HEK293 (cell line): ENCODE data around the gene S100B.
"Not testable (repeated sequence)": the region's sequence is repeated elsewhere in the genome, so short reads cannot be mapped to it uniquely, and the experiment has no call there.

Experiments
- CTCF ChIA-PET: fragments of 350-600 bp; formaldehyde crosslinking; extraction: SDS; loops from one replicate; lab custom pipeline; 2021; ENCODE audit warnings: antibody characterized with exemption; lab: Yijun Ruan, JAX
- POLR2A ChIA-PET: fragments of 300-600 bp; formaldehyde crosslinking; extraction: SDS; loops from one replicate; lab custom pipeline; 2020; ENCODE audit warnings: antibody characterized with exemption, inconsistent platforms; lab: Yijun Ruan, JAX
- H3K27ac ChIP-seq: fragments of 200-500 bp; sonication (Bioruptor generic); 2 replicates; pipeline ENCODE4 v1.5.1; 2014; ENCODE audit warnings: low read depth, low read length, control low read depth, inconsistent platforms; ENCODE audit errors: extremely low read depth
- H3K36me3 ChIP-seq, 2 experiments: fragments of 200-500 bp in 1 of 2; sonication (Bioruptor generic) in 1 of 2; 1 replicate in 1 of 2; 2 replicates in 1 of 2; pipeline ENCODE4 v1.5.1; 2014 to 2017; ENCODE audit warnings: inconsistent platforms in 2 of 2, low read length in 2 of 2; ENCODE audit not compliant: control insufficient read depth in 2 of 2, insufficient read depth in 1 of 2
- H3K4me1 ChIP-seq: fragments of 200-500 bp; sonication (Bioruptor generic); 2 replicates; pipeline ENCODE4 v1.5.1; 2014; ENCODE audit warnings: mild to moderate bottlenecking, low read length, inconsistent platforms; ENCODE audit not compliant: control insufficient read depth, insufficient read depth
- H3K4me3 ChIP-seq: 2 replicates; pipeline ENCODE4 v1.5.1; 2011; ENCODE audit warnings: low read depth, mild to moderate bottlenecking, control low read depth, low read length, moderate library complexity
- H3K9me3 ChIP-seq: fragments of 200-500 bp; sonication (Bioruptor generic); 2 replicates; pipeline ENCODE4 v1.5.1; 2014; ENCODE audit warnings: low read depth, low read length, inconsistent platforms; ENCODE audit not compliant: control insufficient read depth, insufficient read depth
- GLIS1 ChIP-seq: fragments of 450-650 bp; formaldehyde crosslinking; IDR thresholded peaks from 2 replicates; pipeline ENCODE4 v1.5.1; 2016; ENCODE audit warnings: missing biosample characterization, missing genetic modification characterization
- KLF1 ChIP-seq: fragments of 450-650 bp; formaldehyde crosslinking; IDR thresholded peaks from 2 replicates; pipeline ENCODE4 v1.5.1; 2016; ENCODE audit warnings: missing biosample characterization, missing genetic modification characterization
- PRDM6 ChIP-seq: fragments of 450-650 bp; formaldehyde crosslinking; IDR thresholded peaks from 2 replicates; pipeline ENCODE4 v1.5.1; 2017; ENCODE audit warnings: missing biosample characterization, missing genetic modification characterization
- ZNF10 ChIP-seq: fragments of 450-650 bp; formaldehyde crosslinking; IDR thresholded peaks from 2 replicates; pipeline ENCODE4 v1.5.1; 2017; ENCODE audit warnings: missing biosample characterization, missing genetic modification characterization
- ZNF132 ChIP-seq: fragments of 450-650 bp; formaldehyde crosslinking; IDR thresholded peaks from 2 replicates; pipeline ENCODE4 v1.5.1; 2017; ENCODE audit warnings: missing biosample characterization, missing genetic modification characterization, borderline replicate concordance
- ZNF214 ChIP-seq: fragments of 450-650 bp; formaldehyde crosslinking; IDR thresholded peaks from 2 replicates; pipeline ENCODE4 v1.5.1; 2017; ENCODE audit warnings: missing biosample characterization, mild to moderate bottlenecking, missing genetic modification characterization, borderline replicate concordance
- ZNF274 ChIP-seq, 2 experiments: fragments of 200-500 bp in 1 of 2; fragments of 450-650 bp in 1 of 2; sonication (Bioruptor generic) in 1 of 2; formaldehyde crosslinking in 1 of 2; IDR thresholded peaks; 2 replicates each; pipeline versions ENCODE4 v1.5.1 to v1.6.1; 2014 to 2016; ENCODE audit warnings: borderline replicate concordance in 1 of 2, inconsistent platforms in 1 of 2, low read length in 1 of 2, missing biosample characterization in 1 of 2, missing genetic modification characterization in 1 of 2
- ZNF341 ChIP-seq: fragments of 450-650 bp; formaldehyde crosslinking; IDR thresholded peaks from 2 replicates; pipeline ENCODE4; 2016; ENCODE audit warnings: low read depth, missing biosample characterization, missing genetic modification characterization
- ZNF426 ChIP-seq: fragments of 450-650 bp; formaldehyde crosslinking; IDR thresholded peaks from 2 replicates; pipeline ENCODE4 v1.5.1; 2017; ENCODE audit warnings: missing biosample characterization, missing genetic modification characterization, mild to moderate bottlenecking, inconsistent platforms, moderate library complexity
- ZNF548 ChIP-seq: fragments of 450-650 bp; formaldehyde crosslinking; IDR thresholded peaks from 2 replicates; pipeline ENCODE4 v1.5.1; 2016; ENCODE audit warnings: missing biosample characterization, missing genetic modification characterization
- ZNF623 ChIP-seq: fragments of 450-650 bp; formaldehyde crosslinking; IDR thresholded peaks from 2 replicates; pipeline ENCODE4 v1.5.1; 2016; ENCODE audit warnings: missing biosample characterization, missing genetic modification characterization
- ZNF791 ChIP-seq: fragments of 450-650 bp; formaldehyde crosslinking; IDR thresholded peaks from 2 replicates; pipeline ENCODE4 v1.5.1; 2016; ENCODE audit warnings: missing biosample characterization, missing genetic modification characterization
- TF ChIP-seq, protein P1 (sequence below): fragments of 450-650 bp; formaldehyde crosslinking; IDR thresholded peaks from 2 replicates; pipeline ENCODE4 v1.5.1; 2016; ENCODE audit warnings: missing biosample characterization, missing genetic modification characterization, borderline replicate concordance
- TF ChIP-seq, protein P2 (sequence below): fragments of 450-650 bp; formaldehyde crosslinking; IDR thresholded peaks from 2 replicates; pipeline ENCODE4 v1.5.1; 2016; ENCODE audit warnings: missing biosample characterization, missing genetic modification characterization

Gene S100B

GRCh38 chr21:46585191-46585953 lies 19.5 kb downstream of the S100B start (continued):
- TF ChIP-seq ZNF623 (tag by site-specific recombination) (no peak), KLF1 (tag by site-specific recombination) (peak; percentile 77), ZNF132 (tag by site-specific recombination) (no peak), ZNF341 (no peak), GLIS1 (tag by site-specific recombination) (peak; percentile 40), PRDM6 (tag by site-specific recombination) (no peak), ZNF791 (tag by site-specific recombination) (no peak), ZNF10 (tag by site-specific recombination) (no peak), ZNF214 (no peak)
- TF ChIP-seq, protein P1, sequence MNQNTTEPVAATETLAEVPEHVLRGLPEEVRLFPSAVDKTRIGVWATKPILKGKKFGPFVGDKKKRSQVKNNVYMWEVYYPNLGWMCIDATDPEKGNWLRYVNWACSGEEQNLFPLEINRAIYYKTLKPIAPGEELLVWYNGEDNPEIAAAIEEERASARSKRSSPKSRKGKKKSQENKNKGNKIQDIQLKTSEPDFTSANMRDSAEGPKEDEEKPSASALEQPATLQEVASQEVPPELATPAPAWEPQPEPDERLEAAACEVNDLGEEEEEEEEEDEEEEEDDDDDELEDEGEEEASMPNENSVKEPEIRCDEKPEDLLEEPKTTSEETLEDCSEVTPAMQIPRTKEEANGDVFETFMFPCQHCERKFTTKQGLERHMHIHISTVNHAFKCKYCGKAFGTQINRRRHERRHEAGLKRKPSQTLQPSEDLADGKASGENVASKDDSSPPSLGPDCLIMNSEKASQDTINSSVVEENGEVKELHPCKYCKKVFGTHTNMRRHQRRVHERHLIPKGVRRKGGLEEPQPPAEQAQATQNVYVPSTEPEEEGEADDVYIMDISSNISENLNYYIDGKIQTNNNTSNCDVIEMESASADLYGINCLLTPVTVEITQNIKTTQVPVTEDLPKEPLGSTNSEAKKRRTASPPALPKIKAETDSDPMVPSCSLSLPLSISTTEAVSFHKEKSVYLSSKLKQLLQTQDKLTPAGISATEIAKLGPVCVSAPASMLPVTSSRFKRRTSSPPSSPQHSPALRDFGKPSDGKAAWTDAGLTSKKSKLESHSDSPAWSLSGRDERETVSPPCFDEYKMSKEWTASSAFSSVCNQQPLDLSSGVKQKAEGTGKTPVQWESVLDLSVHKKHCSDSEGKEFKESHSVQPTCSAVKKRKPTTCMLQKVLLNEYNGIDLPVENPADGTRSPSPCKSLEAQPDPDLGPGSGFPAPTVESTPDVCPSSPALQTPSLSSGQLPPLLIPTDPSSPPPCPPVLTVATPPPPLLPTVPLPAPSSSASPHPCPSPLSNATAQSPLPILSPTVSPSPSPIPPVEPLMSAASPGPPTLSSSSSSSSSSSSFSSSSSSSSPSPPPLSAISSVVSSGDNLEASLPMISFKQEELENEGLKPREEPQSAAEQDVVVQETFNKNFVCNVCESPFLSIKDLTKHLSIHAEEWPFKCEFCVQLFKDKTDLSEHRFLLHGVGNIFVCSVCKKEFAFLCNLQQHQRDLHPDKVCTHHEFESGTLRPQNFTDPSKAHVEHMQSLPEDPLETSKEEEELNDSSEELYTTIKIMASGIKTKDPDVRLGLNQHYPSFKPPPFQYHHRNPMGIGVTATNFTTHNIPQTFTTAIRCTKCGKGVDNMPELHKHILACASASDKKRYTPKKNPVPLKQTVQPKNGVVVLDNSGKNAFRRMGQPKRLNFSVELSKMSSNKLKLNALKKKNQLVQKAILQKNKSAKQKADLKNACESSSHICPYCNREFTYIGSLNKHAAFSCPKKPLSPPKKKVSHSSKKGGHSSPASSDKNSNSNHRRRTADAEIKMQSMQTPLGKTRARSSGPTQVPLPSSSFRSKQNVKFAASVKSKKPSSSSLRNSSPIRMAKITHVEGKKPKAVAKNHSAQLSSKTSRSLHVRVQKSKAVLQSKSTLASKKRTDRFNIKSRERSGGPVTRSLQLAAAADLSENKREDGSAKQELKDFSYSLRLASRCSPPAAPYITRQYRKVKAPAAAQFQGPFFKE (tag by site-specific recombination) = no peak

GRCh38 chr21:46581780-46582307 lies 23.0 kb downstream of the S100B start:
- CTCF ChIA-PET = no interaction called here
- Histone ChIP-seq H3K4me1 (no peaks in the 10 kb centered on the region), H3K36me3 (peaks cover 0 to 15% of the 10 kb centered on the region in 2 experiments; a peak in 1 of 3 replicates), H3K9me3 (peaks cover 4% of the 10 kb centered on the region), H3K4me3 (no peak overlapping the region), H3K27ac (no peak overlapping the region)
- TF ChIP-seq ZNF426 (tag by site-specific recombination) (no peak), ZNF274 (IDR thresholded peaks at IDR 0.05; ENCODE audit: low read length) (no peak), ZNF274 (tag by site-specific recombination; IDR thresholded peaks at IDR 0.05; ENCODE audit: borderline replicate concordance) (no peak), ZNF548 (no peak)
- TF ChIP-seq, protein P2, sequence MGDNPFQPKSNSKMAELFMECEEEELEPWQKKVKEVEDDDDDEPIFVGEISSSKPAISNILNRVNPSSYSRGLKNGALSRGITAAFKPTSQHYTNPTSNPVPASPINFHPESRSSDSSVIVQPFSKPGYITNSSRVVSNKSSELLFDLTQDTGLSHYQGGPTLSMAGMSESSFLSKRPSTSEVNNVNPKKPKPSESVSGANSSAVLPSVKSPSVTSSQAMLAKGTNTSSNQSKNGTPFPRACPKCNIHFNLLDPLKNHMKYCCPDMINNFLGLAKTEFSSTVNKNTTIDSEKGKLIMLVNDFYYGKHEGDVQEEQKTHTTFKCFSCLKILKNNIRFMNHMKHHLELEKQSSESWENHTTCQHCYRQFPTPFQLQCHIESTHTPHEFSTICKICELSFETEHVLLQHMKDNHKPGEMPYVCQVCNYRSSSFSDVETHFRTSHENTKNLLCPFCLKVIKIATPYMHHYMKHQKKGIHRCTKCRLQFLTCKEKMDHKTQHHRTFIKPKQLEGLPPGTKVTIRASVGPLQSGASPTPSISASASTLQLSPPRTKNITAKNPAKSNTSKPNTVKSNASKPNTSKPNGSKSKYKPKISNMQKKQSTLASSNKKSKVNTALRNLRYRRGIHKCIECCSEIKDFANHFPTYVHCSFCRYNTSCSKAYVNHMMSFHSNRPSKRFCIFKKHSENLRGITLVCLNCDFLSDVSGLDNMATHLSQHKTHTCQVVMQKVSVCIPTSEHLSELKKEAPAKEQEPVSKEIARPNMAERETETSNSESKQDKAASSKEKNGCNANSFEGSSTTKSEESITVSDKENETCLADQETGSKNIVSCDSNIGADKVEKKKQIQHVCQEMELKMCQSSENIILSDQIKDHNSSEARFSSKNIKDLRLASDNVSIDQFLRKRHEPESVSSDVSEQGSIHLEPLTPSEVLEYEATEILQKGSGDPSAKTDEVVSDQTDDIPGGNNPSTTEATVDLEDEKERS (tag by site-specific recombination) = no peak
- POLR2A ChIA-PET = no interaction called here

DNA sequence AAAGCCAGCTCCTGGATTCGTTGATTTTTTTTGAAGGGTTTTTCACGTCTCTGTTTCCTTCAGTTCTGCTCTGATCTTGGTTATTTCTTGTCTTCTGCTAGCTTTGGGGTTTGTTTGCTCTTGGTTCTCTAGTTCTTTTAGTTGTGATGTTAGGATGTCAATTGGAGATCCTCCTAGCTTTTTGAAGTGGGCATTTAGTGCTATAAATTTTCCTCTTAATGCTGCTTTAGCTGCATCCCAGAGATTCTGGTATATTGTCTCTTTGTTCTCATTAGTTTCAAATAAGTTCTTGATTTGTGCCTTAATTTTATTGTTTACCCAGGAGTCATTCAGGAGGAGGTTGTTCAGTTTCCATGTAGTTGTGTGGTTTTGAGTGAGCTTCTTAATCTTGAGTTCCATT lies 25.5 kb downstream of the S100B start:
- H3K36me3 ChIP-seq = peaks cover 0 to 15% of the 10 kb centered on the region in 2 experiments; a peak in 1 of 3 replicates
- POLR2A ChIA-PET, H3K9me3 ChIP-seq, H3K4me3 ChIP-seq, H3K4me1 ChIP-seq, H3K27ac ChIP-seq: not testable (repeated sequence)
- CTCF ChIA-PET = interaction anchor here (1.5 kb wide), 1 partner anchor 48 kb away, joined by 3 read pairs; no protein-coding TSS in a partner anchor
